Kidney epithelial cell (primary cell): Measurements from ENCODE around the gene PLB1. TPM values are rescaled to one million over a fixed set of nuclear protein-coding genes. Genes with fewer than 3 reads are reported as not detected.

Source experiments
- DNase-seq: peaks from one replicate; pipeline ENCODE4 v3.0.0-alpha.2; 2010; ENCODE audit warnings: low read depth
- H3K27me3 ChIP-seq: 2 replicates; pipeline ENCODE4 v1.6.0; 2011; ENCODE audit warnings: low read length; ENCODE audit not compliant: control insufficient read depth, insufficient read depth
- H3K36me3 ChIP-seq: 2 replicates; pipeline ENCODE4 v1.5.1; 2011; ENCODE audit warnings: low read length; ENCODE audit not compliant: control insufficient read depth, insufficient read depth
- H3K4me3 ChIP-seq: 2 replicates; pipeline ENCODE4 v1.5.1; 2011; ENCODE audit warnings: low read depth, mild to moderate bottlenecking, control low read depth, low read length
- CTCF ChIP-seq: IDR thresholded peaks from 2 replicates; pipeline ENCODE4 v1.5.1; 2011; ENCODE audit warnings: mild to moderate bottlenecking, moderate library complexity, low read length, control low read depth, inconsistent platforms; ENCODE audit not compliant: insufficient read depth, poor library complexity, severe bottlenecking
- total RNA-seq: library from RNA; depleted of rRNA; stranded (reverse); fragments of >200 nt; gene quantifications from 2 replicates; pipeline ENCODE4 v1.2.3, GENCODE V29; 2015

Gene PLB1
- total RNA-seq, 1 donor from 2014 or later = 0.25 TPM

GRCh38 chr2:28543316-28544035 is 47.6 kb downstream of the PLB1 start:
- Histone ChIP-seq H3K27me3 (no peaks in the 10 kb centered on the region), H3K36me3 (no peaks in the 10 kb centered on the region), H3K4me3 (no peak overlapping the region)
- no peak for TF ChIP-seq CTCF
- DNase-seq = no peak

GRCh38 chr2:28544036-28544346 is 48.1 kb downstream of the PLB1 start:
- no peak for TF ChIP-seq CTCF
- H3K4me3 ChIP-seq = no peak overlapping the region
- no peaks in the 10 kb centered on the region for H3K36me3 ChIP-seq
- no peaks in the 10 kb centered on the region for H3K27me3 ChIP-seq
- no peak for DNase-seq

- no peak for DNase-seq
- no peaks in the 10 kb centered on the region for H3K36me3 ChIP-seq
- H3K4me3 ChIP-seq = no peak overlapping the region
- H3K27me3 ChIP-seq = no peaks in the 10 kb centered on the region
- no peak for TF ChIP-seq CTCF
These were observed 48.6 kb downstream of the PLB1 start for GRCh38 chr2:28544405-28544921.

- H3K27me3 ChIP-seq = no peaks in the 10 kb centered on the region
- no peak overlapping the region for H3K4me3 ChIP-seq
- TF ChIP-seq CTCF = no peak
- no peak for DNase-seq
- no peaks in the 10 kb centered on the region for H3K36me3 ChIP-seq
These were observed 49.2 kb downstream of the PLB1 start for GRCh38 chr2:28544922-28545589.

- Histone ChIP-seq H3K4me3 (no peak overlapping the region), H3K36me3 (no peaks in the 10 kb centered on the region), H3K27me3 (no peaks in the 10 kb centered on the region)
- DNase-seq = no peak
- no peak for TF ChIP-seq CTCF
These were observed 49.8 kb downstream of the PLB1 start for GRCh38 chr2:28545590-28546200.
